ENCODE measurements around the gene GAL3ST2. TPM values are rescaled to one million over a fixed set of nuclear protein-coding genes. Genes with fewer than 3 reads are reported as not detected.
A peak's percentile ranks its signal among the peaks of the same experiment; 100 is the strongest.
"Not testable (repeated sequence)": the region's sequence is repeated elsewhere in the genome, so short reads cannot be mapped to it uniquely, and the experiment has no call there.

Gene GAL3ST2
- total RNA-seq, 1 experiment from 2014 or later = 0.14 TPM

DNA sequence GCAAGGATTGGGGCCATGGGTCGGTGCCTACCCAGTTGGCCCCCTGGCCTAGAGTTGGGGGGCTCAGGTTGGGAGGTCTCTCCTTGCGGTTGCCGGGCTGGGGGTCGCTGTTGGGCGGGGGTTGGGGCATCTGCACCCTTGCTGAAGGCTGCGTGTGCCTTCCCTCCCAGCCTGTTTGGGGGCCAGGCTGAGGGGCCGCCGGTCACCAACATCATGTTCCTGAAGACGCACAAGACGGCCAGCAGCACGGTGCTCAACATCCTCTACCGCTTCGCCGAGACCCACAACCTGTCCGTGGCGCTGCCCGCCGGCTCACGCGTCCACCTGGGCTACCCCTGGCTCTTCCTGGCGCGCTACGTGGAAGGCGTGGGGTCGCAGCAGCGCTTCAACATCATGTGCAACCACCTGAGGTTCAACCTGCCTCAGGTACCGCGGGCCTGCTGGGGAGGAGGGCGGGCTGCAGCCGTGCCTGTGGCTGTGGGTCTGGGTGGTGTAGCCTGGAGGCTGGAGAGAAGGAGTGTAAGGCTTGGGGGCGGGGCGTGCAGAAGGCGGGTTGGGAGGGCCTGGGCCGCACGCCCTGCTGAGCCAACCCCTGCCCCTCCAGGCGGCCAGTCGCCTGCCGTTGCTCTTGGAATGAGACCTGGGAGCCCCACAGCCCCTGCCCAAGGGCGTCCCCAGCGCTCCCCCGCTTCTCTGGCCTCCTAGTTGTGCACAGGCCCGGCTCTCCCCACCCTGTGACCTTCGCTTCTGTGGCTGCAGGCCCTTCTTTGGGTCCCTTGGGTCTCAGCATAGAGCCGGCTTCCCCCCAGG is 25.2 kb downstream of the GAL3ST2 start:
- Histone ChIP-seq H3K27me3 (ENCODE audit: control insufficient read depth, insufficient read depth, low read length) (peaks cover 12% of the 10 kb centered on the region; the same call in 1 of the 2 replicates), H3K4me3 (ENCODE audit: insufficient read depth, low read depth, low read length) (no peak overlapping the region), H3K36me3 (replicated peaks; ENCODE audit: control insufficient read depth, insufficient read depth, low read length) (no peaks in the 10 kb centered on the region)
- DNase-seq = peak; percentile 90

DNA sequence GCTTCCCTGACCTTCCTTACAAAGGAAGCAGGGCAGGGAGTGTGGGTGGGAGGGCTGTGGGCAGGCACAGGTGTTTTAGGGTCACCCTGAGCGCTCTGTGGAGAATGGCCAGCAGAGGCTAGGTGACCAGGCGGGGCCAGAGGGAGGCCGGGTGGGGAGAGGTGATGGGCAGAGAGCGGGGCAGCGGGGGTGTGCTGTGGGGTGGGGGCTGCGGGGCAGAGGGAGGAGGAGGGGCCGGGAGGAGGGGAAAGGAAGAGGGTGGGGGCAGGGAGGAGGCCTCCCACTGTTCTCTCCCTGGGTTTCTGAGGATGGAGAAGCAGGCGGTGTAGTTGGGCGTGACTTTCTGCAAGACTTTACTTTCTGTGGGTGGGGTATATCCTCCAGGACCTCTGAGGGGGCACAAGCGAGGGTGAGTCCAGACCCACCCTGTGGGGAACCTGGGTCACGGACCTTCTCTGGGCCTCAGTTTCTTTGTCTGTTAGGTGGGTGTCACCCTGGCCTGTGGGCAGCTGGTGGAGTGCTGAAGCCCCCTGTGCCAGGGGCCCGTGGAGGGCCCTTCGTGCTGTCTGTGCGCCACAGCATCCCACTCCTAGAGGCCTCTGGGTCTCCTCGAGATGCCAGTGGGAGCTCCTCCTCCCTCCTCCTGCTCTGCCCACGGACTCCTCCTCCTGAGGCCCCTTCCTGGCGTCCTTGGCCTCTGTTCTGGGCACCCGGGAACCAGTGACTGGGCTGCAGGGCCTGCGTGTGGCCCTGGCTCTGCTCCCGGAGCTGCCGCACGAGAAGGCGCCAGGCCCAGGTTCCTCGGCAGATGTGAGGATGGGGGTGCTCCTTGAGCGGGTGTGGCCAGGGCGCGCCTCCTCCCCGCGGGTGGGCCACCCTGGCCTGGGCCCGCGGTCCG is 26.0 kb downstream of the GAL3ST2 start:
- Histone ChIP-seq H3K27me3 (ENCODE audit: control insufficient read depth, insufficient read depth, low read length) (peaks cover 12% of the 10 kb centered on the region; the same call in 1 of the 2 replicates), H3K36me3 (replicated peaks; ENCODE audit: control insufficient read depth, insufficient read depth, low read length) (no peaks in the 10 kb centered on the region), H3K4me3 (ENCODE audit: insufficient read depth, low read depth, low read length) (no peak overlapping the region)
- DNase-seq = peak; percentile 48

GRCh38 chr2:241803387-241804325 is 27.0 kb downstream of the GAL3ST2 start:
- Histone ChIP-seq H3K4me3 (ENCODE audit: insufficient read depth, low read depth, low read length) (peak overlapping the region; percentile 17; the same call in 1 of the 2 replicates), H3K36me3 (replicated peaks; ENCODE audit: control insufficient read depth, insufficient read depth, low read length) (no peaks in the 10 kb centered on the region), H3K27me3 (ENCODE audit: control insufficient read depth, insufficient read depth, low read length) (peaks cover 12% of the 10 kb centered on the region; the same call in 1 of the 2 replicates)
- DNase-seq = peak; percentile 64

DNA sequence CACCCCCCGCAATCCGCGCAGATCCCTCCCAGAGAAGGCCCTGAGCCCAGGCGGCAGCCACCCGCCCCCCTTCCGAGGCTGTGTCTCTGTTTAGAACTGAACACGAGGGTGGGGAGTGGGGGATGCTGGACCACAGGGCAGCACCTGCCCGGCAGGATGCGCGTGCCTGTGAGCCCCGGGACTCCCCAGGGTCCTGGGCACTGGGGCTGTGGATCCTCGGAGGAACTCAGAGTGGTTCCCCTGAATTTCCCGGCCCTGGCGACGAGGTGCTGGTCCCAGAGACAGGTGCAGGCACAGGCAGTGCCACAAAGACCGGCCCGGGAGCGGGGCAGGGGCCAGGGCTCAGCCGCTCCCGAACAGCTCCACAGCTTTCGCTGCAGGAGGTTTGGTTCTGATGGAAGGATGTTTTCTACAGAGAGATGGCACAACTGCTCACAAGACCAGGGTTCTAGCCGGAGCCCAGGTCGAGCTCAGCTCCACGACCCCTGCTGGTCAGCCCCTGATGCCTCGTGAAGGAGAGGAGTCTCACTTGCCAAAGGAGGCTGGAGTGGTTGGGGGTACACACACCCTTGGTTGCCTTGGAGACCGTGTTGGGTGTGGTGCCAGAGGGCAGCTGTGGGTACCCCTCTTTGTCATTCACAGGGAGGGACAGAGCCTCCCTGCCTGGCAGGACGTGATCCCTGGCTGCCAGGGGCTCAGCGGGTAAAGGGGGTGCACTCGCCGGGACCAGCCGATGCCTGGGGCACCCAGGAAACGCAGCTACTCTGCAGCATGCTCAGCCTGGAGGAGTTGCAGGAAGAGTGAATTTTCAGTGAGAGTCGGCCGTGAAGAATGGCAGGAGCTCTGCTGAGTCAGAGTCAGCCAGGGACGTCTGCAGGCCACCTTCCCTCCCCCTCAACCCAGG is 28.0 kb downstream of the GAL3ST2 start:
- peaks cover 12% of the 10 kb centered on the region; the same call in 1 of the 2 replicates for H3K27me3 ChIP-seq (ENCODE audit: control insufficient read depth, insufficient read depth, low read length)
- no peaks in the 10 kb centered on the region for H3K36me3 ChIP-seq (replicated peaks; ENCODE audit: control insufficient read depth, insufficient read depth, low read length)
- H3K4me3 ChIP-seq (ENCODE audit: insufficient read depth, low read depth, low read length) = peak overlapping the region; percentile 17; the same call in 1 of the 2 replicates
- peak; percentile 76 for DNase-seq

- not testable (repeated sequence) for DNase-seq; H3K4me3 ChIP-seq (ENCODE audit: insufficient read depth, low read depth, low read length)
These were observed 29.6 kb downstream of the GAL3ST2 start for GRCh38 chr2:241806217-241806616.

GRCh38 chr2:241808051-241808720 is 31.6 kb downstream of the GAL3ST2 start:
- H3K4me3 ChIP-seq (ENCODE audit: insufficient read depth, low read depth, low read length) = no peak overlapping the region
- peaks cover 10% of the 10 kb centered on the region; the same call in 1 of the 2 replicates for H3K27me3 ChIP-seq (ENCODE audit: control insufficient read depth, insufficient read depth, low read length)
- peak; percentile 73 for DNase-seq
- H3K36me3 ChIP-seq (replicated peaks; ENCODE audit: control insufficient read depth, insufficient read depth, low read length) = no peaks in the 10 kb centered on the region

More at GRCh38 chr2:241806217-241806616, 29.6 kb downstream of the GAL3ST2 start:
- peaks cover 12% of the 10 kb centered on the region; the same call in 1 of the 2 replicates for H3K27me3 ChIP-seq (ENCODE audit: control insufficient read depth, insufficient read depth, low read length)
- H3K36me3 ChIP-seq (replicated peaks; ENCODE audit: control insufficient read depth, insufficient read depth, low read length) = not testable (repeated sequence)

DNA sequence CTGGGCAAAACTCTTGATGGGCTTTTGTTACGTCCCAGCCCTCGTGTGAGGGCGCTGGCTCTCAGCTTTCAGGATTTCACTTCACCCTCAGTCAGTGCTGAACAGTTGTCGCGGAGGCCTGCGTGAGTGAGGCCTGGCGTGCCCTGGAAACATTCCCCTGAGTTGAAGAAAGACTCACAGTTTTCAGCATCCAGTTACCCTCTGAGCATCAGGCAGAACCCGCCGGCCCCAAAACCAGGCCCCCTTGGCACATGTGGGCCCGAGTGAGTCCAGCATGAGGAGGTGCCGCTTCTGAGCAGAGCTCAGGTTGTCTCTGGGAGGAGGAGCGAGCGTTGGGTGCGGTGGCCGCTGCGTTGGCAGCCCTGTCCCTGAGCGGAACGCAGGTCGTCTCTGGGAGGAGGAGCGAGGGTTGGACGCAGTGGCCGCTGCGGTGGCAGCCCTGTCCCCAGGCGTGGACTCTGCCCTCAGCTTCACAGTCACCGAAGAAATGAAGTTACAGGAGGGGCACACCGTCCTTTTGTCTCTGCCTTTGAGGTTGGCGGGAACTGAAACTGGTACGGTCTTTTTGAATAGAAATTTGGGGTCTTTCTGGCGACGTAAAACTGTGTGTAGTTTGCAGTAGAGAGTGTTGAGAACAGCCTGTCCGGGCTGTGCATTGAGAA is 32.2 kb downstream of the GAL3ST2 start, which contains the start of gene NEU4:
Gene NEU4 (plus strand): TSS at position 473 of the 662 bp plus-strand sequence. CDS start 5,292 bp downstream, outside the sequence.
- H3K4me3 ChIP-seq (ENCODE audit: insufficient read depth, low read depth, low read length) = no peak within 1 kb of the TSS
- peaks cover 7% of the 10 kb centered on the region; the same call in 1 of the 2 replicates for H3K27me3 ChIP-seq (ENCODE audit: control insufficient read depth, insufficient read depth, low read length)
- H3K36me3 ChIP-seq (replicated peaks; ENCODE audit: control insufficient read depth, insufficient read depth, low read length) = no peaks in the 10 kb centered on the region
- peak; percentile 71 for DNase-seq

- H3K4me3 ChIP-seq (ENCODE audit: insufficient read depth, low read depth, low read length) = no peak overlapping the region
- H3K36me3 ChIP-seq (replicated peaks; ENCODE audit: control insufficient read depth, insufficient read depth, low read length) = no peaks in the 10 kb centered on the region
- H3K27me3 ChIP-seq (ENCODE audit: control insufficient read depth, insufficient read depth, low read length) = no peaks in the 10 kb centered on the region
- peak; percentile 68 for DNase-seq
These were observed 33.0 kb downstream of the GAL3ST2 start for GRCh38 chr2:241809383-241810306.

DNA sequence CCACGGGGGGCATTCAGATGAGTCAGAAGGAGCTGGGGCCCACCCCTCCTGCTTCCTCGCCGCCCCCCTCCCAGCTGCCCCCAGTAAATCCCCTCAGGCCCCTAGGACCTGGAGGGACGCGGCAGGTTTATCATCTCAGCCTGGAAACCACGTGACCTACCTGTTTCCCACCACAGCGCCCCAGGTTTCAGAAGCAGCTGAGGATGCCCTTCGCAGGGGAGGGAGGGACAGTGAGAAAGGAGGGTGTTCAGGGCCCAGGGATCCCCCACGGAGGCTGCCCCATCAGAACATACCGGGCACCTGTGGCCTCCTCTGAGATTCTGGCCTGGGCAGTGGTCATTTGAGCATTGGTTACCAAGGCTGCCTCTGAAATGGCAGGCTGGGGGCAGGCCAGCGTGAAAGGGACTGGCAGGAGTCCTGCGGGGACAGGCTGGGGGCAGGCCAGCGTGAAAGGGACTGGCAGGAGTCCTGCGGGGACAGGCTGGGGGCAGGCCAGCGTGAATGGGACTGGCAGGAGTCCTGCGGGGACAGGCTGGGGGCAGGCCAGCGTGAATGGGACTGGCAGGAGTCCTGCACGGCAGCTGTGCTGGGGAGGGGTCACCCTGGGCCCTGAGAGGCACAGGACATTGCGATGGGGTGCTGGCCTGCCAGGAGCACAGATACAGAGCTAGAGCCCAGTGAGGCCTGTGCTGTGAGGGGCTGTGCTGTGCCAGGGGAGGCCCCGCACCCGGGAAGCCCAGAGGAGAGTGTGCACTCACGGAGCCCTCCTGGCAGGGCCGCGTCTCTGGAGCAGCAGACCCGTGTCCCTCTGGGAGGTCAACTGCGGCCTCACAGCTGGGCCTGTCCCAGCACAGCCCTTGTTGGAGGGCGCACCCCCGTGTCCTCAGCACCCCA is 33.9 kb downstream of the GAL3ST2 start:
- H3K4me3 ChIP-seq (ENCODE audit: insufficient read depth, low read depth, low read length) = no peak overlapping the region
- H3K36me3 ChIP-seq (replicated peaks; ENCODE audit: control insufficient read depth, insufficient read depth, low read length) = no peaks in the 10 kb centered on the region
- H3K27me3 ChIP-seq (ENCODE audit: control insufficient read depth, insufficient read depth, low read length) = no peaks in the 10 kb centered on the region
- DNase-seq = peak; percentile 68

DNA sequence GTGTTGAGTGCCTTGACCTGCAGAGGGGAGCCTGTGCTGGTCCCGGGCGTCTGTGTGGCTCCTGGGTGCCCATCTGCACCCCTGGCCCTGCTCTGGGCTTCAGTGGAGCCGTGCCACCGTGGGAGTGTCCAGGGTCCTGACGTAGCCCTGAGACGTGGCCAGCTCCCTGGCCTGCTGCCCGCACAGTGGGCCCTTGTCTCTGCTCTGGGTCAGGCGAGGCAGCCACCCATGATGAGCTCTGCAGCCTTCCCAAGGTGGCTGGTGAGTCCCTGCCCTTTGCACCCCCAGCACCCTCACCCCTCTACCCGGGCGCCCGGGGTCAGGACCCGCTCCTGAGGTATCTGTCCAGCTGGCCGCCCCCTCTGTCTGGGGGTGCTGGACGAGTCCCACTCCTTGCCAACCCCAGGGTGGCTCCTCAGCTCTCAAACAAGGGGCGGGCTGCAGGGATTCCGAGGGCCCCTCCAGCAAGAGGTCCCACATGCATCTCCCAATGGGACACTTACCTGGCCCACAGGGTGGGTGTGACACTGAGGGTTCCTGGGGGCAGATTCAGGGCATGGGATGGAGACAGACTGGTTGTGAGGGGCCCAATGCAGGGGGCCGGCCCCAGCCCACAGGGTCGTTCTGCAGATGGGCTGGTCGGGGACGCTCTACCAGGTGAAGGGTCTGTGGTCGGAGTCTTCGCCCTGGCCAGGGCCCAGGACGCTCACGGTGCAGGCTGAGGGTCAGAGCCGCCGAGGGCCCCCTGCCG is 34.8 kb downstream of the GAL3ST2 start:
- Histone ChIP-seq H3K27me3 (ENCODE audit: control insufficient read depth, insufficient read depth, low read length) (no peaks in the 10 kb centered on the region), H3K36me3 (replicated peaks; ENCODE audit: control insufficient read depth, insufficient read depth, low read length) (no peaks in the 10 kb centered on the region), H3K4me3 (ENCODE audit: insufficient read depth, low read depth, low read length) (no peak overlapping the region)
- peak; percentile 65 for DNase-seq
